Hematopoietic multipotent progenitor cell treated with erythropoietin and hydrocortisone succinate and interleukin-3 and kit ligand, for 15 days (in vitro differentiated cells): ENCODE results near the gene CIB4.

ENCODE experiments used
- DNase-seq: peaks from one replicate; pipeline ENCODE4 v3.0.0-alpha.2; 2015; ENCODE audit warnings: low spot score

The CIB4 gene

DNA sequence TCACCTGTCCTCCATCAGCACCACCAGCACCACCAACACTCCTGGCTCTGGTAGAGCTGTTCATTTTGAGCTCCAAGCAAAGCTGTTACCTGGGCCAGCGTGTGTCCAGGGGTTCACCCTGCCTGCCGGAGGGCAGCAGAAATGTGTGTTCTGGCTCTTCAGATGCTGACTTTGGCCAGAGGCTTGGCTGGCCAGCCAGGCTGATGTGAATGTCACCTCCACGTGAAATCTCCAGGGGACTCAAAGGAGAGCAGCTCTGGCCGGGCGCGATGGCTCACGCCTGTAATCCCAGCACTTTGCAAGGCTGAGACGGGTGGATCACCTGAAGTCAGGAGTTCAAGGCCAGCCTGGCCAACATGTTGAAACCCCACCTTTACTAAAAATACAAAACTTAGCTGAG lies 33.5 kb downstream of the CIB4 start:
- DNase-seq, result no peak

DNA sequence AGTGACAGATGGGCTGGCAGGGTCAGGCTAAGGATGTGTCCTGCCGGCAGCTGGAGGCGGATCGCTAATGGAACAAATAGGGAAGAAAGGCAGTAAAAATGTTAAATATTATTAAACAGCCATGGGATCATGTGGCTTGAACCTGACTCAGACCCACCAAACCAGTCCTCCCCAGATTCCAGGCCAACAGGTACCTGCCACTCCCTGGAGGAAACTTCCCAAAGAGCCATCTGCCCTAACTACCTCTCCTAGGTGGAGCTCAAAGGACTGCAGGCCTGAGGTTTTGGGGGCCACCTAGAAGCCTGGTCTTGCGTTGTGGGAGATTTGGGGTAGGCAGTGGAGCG lies 34.3 kb downstream of the CIB4 start:
- DNase-seq, result no peak

DNA sequence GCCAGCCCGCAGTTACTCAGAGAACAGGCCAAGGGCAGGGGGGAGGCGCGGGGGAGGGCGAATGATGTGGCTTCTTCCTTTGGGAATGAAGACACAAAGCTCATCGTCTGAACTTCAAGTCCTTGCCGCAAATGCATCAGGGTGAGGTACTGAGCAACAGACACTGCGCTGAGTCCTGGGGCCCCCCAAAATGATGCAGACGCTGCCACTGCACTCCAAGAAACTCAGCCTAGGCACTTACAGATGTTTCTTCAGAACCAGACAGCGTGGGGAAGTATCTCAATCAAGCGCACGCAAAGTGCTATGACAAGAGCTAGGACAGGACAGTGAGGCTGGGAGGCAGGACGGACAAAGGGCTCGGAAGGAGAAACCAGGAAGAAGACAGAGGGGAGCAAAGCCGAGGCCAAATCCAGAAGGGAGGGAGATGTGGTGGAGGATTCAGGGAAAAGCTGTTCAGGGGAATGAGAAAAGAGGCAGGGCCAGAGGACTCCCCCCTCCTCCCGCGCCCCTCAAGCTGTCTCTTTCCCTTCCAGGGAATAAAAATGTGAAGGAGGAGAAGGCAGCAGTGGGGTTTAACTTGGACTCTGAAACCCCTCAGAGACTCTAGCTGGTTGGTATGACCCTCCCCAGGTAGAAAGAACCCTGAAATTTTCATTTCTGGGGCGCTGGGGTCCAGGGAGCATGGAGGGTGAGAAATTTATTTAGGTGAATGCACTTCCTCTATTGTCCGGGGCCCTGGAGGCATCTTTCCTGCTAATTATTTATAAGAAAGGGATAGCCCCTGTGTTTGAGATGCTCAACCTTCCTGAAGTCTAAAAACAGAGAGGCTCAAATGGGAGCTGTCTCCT lies 34.9 kb downstream of the CIB4 start:
- no peak for DNase-seq

DNA sequence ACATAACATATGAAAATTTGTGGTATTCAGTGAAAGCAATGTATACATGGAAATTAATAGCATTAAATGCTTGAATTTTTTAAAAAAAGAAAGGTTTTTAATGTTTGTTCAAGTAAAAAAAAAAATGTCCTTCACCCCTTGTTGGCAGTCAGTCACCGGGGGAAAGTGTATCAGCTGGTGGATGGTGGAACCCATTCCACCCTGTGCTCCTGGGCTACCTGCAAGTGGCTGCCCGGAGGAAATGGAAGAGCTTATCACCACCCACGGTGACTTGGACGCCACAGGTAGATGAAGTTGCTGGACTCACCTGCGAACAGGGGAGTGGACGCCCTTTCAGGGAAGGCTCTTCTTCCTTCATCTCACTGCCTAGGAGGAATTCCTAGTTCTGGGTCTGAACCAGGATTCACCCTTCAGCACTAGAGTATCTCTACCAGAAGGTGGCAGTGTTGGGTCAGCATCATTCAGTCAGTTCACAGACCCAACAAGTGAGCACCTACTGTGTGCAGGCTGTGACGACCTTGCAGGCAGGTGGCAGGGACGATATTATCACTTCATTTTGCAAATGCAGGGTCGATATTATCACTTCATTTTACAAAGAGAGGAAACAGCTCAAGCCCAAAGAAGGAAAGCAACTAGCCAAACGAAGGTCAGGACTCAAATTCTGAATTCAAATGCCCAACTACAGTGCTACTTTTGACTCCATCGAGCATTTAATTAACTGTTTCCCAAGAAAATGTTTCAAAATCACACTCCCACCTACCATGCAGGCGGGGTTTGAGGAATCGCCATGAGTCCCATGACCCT lies 35.8 kb downstream of the CIB4 start:
- DNase-seq, result peak; percentile 67

DNA sequence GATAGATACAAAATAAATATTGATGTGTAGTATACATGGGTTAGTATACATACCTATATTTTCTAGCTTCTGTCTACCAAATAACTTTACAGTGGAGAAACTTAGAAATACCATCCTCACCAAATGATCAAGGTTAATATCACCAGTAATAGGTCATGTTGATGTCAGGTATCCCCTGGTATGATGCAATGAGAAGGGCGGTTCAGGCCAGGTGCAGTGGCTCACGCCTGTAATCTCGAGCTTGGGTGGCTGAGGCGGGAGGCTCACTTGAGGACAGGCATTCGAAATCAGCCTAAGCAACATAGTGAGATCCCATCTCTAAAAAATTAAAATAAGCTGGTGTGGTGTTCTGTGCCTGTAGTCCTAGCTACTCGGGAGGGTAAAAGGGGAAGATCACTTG lies 38.6 kb downstream of the CIB4 start:
- no peak for DNase-seq

DNA sequence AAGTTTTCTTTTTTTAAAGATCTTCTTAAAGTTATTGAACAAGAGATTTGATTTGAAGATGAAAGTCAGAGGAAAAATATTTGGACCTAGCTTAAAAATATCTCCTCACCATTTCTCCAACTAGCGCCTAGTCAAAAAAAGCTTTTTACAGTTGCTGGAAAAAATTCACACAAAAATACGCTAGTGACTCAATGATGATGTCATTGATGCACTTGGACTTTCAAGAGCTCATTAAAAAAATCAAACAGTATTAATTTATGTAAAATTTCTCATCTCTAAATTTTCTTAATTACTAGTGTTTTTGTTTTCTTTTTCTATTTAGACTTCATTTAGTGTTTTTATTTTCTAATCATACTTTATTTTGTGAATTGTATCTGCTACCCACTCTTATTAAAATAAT lies 41.8 kb downstream of the CIB4 start:
- no peak for DNase-seq

DNA sequence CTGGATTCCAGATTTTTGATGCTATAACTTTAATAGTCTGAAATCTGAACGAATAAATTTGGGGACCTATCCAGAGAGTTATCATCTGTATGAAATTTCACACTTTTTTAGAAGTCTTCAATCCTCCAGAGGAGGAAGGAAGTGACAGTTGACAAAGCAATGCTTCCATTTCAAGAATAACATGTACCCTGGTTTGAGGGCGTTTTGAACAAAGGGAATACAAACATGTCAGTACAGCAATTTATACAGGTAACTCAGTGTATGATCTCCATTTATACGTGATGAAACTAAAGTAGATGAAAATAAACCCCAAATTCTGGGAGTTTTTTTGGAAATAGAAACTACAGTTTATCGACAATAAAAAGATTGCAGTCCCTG lies 42.2 kb downstream of the CIB4 start:
- no peak for DNase-seq

DNA sequence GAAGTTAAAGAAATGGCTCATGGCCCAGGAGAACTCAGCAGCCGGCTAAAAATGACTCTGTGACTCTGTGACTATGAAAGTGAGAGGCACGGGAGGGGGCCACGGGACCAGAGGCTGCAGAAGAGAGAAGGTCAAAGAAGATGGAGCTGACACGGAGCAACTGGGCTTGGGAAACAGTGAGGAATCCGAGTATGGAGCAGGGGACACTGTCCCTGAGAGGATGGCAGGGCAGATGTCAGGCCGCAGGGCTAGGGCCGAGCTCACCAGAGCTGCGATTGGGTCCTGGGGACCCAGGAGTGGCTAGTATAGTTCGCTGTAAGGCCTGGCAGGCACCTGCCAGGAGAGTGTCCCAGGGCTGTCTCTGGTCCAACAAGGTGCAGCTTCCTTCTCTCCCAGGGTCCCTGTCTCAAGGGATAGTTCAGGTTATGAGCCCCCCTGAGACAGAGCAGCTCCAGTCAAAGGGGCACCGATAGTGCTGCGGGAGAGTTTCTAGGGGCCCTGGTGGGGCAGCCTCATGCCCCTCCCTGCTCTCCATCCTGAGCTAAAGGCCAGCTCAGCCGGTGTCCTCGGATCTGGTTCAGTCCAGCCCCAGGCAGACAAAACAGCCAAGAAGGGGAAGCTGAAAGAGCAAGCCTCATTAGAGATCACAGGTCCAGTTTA lies 42.7 kb downstream of the CIB4 start:
- no peak for DNase-seq

DNA sequence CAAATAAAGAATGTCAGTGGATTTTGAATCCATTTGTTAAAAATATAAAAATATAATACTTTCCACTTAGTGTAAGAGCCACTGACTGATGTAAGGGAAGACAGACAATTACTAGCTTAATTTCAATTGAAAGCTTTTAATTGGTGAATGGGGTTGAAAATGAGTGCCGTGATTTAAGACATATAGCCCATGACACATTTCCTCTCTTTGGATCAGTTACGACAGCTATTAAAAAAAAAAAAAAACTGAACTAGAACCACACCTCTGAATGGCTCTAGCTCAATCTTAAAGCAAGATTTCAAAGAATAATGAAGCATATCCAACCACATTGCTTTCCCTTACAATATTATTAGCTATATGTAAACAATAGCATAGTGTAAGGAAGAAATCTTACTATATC lies 44.0 kb downstream of the CIB4 start:
- DNase-seq, result no peak

DNA sequence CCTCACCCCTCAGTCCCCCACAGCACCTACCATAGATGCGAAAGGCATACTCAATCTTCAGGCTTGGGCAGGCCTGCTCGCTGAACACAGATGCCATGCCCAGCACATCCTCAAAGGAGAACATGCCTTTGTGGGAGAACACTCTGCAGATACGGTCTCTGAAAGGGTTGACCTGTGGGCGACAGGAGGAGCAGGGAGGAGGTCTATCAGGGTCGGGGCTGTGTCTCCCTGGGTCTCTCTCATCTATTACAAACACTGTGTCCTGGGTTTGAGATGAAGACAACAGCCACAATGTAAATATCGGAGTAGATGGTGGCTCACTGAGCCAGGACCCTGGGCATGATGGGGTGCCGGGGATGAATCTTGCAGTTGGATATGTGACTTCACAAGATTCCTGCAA lies 46.0 kb downstream of the CIB4 start:
- no peak for DNase-seq

DNA sequence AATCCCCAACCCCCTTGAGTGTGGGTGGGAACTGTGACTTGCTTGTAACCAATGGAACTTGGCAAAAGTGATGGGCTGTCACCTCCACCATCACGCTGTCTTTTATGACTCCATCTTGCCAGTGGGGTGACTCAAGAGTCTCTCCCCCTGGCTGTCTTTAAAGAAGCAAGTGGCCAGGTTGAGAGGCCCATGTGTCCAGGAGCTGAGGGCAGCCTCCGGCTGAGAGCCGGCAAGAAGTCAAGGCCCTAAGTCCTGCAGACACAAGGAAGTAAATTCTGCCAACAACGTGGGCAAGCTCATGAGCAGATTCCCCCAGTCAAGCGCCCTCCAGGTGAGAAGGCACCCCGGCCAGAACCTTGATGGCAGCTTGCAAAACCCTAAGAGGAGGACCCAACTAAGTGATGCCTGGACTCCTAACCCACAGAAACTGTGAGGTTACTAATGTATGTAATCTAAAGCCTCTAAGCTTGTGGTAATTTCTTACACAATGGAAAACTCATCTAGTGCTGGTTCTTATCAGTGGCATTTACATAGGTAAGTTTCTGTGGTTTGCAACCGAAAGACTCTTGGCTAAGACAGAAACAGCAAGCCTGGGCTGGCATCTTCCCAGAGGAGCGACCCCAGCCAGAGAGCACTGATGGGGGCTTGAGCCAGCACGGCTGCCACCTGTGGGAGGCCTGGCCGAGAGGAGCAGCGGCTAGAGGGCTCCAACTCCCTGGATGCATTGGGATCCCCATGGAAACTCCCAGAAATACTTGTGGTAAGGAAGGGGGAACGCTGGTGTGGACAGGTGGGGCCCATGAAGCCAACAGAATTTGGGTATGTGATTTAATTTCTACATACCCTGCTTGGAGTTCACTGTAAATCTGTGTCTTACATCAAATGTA lies 49.3 kb downstream of the CIB4 start:
- no peak for DNase-seq

DNA sequence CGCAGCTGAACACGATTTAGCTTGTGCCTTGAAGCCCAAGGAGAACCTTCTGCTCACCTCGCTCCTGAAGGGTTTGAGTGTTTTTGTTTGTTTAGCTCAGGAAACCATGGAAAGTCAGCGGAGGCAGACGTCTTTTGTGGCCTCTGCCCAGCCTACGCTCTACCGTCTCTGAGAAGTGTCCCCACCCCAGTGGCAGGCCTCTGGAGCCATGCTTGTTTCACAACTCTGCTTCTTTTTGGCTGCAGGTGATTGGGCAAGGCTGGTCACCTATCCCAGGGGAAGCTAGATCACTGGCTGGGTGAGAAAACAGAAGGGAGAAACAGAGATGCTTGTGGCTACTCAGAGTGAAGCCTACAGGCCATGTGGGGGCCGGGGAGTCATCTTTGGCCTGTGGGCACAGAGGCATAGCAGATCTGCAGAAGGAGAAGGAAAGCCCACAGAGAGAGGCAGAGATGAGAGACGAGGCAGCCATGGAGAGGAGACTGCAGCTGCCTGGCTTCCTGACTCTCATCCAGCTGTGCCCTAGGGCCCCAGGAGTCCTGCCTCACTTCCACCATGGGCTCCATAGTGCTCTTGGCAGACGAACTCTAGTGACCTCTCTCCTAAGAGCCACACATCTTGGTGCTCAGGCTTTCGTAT lies 50.1 kb downstream of the CIB4 start:
- DNase-seq, result no peak

DNA sequence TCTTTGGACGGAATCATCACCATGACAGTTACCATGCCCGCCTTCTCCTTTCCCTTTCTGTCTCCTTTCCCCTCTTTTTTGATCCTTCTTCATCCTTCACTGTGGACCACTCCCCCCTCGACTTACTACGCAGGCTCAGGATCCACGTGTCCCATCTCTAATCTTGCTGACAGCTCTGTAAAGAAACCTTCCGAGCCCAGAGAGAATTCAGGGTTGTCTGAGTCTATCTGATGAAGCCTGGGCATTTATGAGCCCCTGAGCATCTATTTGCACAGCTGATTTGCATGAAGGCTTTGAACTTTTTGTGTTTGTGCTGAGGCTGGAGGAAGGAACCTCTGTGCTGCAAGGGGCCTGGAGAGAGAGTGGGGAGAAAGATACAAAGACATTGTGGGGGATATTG lies 50.7 kb downstream of the CIB4 start:
- DNase-seq, result no peak

DNA sequence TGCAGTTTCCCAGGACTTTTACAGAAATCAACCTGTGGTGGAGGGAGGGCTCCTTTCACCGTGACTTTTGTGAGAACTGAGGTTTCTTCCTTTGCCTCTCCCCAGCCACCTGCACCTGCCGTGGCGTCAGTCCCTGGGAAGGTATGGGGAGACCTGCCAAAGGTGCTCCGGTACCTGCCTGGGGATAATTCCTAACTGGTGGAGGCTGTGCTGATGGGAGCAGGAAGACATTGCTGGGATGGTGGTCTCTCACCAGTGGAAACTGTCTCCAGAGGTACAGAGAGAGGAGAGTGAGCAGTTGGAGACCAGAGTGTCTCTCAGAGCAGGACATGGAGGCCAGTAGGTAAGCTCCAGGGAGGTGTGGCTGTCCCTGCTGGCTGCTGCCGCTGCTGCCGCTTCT lies 52.6 kb downstream of the CIB4 start:
- DNase-seq, result no peak

DNA sequence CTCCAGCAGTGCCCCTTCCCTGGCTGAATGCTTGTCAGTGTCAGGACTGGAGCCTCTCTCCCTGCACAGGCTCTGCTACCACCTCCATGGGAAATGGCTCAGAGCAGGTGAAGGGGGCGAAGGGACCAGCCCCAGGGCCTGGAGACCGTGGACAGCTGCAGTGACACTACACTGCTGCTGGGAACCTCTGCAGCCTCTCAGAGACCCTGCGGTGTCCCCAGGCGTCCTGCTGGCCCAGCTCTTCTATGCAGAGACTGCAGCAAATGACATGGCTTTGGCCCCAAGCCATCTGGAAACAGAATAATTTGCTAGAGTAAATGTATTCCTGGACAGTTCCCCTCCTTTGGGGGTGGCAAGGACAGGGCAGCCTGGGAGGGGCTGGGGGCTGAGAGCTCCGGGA lies 53.2 kb downstream of the CIB4 start:
- no peak for DNase-seq

DNA sequence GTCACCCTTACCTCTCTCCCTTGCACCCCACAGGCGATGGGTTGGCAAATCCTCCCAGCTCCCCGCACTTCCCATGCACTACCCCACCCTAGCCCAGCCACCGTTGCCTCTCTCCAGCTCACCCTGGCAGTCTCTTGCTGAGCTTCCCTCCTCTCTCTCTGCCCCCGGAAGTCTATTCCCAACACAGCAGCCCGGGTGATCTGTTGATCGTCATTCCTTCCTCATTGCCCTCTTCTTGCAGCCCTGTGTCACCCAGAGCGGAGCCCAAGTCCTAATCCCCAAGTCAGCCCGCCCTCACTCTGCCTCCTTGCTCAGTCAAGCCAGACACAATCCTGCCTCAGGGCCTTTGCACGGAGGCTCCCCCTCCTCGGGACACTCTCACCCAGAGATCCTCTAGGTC lies 55.2 kb downstream of the CIB4 start:
- no peak for DNase-seq

DNA sequence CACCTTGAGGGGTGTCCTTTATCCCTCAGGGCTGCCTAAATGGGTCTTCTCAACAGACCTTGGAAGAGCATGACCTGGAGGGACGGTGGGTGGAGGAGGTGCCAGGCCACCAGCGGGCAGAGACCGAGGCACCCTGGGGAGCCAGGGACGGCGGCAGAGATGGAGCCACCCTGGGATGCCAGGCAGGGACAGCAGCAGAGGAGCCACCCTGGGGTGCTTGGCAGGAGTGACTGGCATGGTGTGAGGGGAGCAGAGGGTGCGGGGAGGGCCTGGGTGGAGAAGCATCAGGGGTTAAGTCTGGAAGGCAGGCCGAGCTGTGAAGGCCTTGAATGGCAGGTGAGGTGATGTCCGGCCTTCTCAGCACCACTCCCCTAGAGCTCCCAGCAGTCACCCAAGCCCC lies 56.1 kb downstream of the CIB4 start:
- DNase-seq, result no peak

DNA sequence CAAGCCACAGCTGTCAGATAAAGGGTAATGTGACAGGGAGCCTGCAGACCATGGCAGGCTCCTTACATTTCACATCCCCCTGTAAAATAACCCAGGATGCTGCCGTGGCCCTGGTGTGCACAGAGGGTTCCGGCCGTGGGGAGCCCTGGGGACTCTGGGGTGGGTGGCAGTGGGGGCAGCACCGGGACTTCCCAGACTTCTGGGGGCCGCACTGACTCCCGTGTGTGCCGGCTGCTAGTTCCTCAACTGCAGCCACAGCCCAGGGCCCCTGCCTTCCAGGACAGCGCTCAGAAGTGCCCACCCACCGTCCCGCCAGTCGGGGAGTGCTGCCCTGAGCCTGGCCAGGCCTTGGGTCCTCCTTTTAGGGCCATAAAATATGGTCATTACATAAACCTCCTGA lies 56.5 kb downstream of the CIB4 start:
- DNase-seq, result no peak

DNA sequence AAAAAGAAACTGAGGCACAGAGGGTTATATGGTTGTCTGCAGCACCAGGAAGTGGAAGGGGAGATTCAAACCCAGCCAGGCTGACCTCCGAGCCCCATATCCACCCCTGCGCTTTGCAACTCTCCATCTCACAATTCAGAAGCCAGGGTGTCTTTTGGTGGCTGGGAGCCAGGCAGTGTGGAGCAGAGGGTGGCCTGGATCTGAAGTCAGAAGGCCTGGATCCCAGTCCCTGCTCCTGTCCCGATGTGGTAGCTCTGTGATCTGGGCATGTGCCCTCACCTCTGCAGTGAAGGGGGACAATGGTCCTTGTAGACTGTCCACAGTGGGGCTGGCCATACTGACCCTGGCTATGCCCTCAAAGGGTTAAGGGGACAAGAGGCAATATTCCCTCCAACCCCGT lies 57.0 kb downstream of the CIB4 start:
- DNase-seq, result no peak

DNA sequence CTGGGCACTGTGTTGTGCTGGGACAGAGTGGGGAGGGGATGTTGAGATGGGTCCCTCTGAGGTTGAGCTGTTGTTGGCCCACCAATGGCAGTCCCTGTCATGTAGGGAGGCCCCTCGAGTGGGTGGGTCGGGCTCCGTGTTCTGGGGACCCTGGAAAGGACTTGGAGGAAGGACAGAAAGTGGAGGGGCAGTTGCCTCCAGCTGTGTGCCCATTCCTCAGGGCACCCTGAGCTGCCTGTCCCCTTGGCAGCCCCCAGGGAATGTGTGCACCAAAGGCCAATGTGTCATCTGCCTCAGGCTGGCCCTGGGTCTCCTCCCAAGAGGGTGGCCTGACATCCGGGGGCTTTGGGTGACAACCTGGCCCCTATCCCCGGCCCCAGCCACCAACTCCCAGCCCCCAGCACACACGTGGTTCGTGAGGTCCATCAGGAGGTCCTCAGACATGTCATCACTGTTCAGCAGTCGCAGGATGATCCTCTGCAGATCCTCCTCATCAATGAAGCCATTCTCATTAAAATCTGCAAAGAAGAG lies 57.7 kb downstream of the CIB4 start:
- no peak for DNase-seq

DNA sequence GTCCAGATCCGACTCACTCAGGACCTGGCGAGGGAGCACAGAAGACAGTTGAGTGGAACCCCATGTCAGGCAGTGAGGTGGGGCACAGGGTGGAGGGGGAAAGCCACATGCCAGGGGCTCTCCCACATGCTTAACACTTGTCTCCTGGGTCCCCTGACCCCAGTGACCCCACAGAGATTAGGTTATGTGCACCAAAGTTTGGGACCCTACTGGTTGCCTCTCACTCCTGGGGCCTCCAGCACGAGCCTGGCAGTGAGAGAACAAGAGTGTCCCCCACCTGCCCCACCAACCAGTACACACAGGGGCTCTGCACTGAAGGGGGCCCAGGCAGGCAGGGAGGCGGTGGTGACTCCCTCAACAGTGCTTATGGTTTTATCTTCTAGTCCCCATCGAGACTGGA lies 58.3 kb downstream of the CIB4 start:
- DNase-seq, result no peak
